HEK293 (cell line): ENCODE measurements around the gene CPD.

Experiments
- CTCF ChIA-PET: fragments of 350-600 bp; formaldehyde crosslinking; extraction: SDS; loops from one replicate; lab custom pipeline; 2021; ENCODE audit warnings: antibody characterized with exemption; lab: Yijun Ruan, JAX
- POLR2A ChIA-PET: fragments of 300-600 bp; formaldehyde crosslinking; extraction: SDS; loops from one replicate; lab custom pipeline; 2020; ENCODE audit warnings: antibody characterized with exemption, inconsistent platforms; lab: Yijun Ruan, JAX
- H3K27ac ChIP-seq: fragments of 200-500 bp; sonication (Bioruptor generic); 2 replicates; pipeline ENCODE4 v1.5.1; 2014; ENCODE audit warnings: low read depth, low read length, control low read depth, inconsistent platforms; ENCODE audit errors: extremely low read depth
- H3K36me3 ChIP-seq, 2 experiments: fragments of 200-500 bp in 1 of 2; sonication (Bioruptor generic) in 1 of 2; 1 replicate in 1 of 2; 2 replicates in 1 of 2; pipeline ENCODE4 v1.5.1; 2014 to 2017; ENCODE audit warnings: inconsistent platforms in 2 of 2, low read length in 2 of 2; ENCODE audit not compliant: control insufficient read depth in 2 of 2, insufficient read depth in 1 of 2
- H3K4me1 ChIP-seq: fragments of 200-500 bp; sonication (Bioruptor generic); 2 replicates; pipeline ENCODE4 v1.5.1; 2014; ENCODE audit warnings: mild to moderate bottlenecking, low read length, inconsistent platforms; ENCODE audit not compliant: control insufficient read depth, insufficient read depth
- H3K4me3 ChIP-seq: 2 replicates; pipeline ENCODE4 v1.5.1; 2011; ENCODE audit warnings: low read depth, mild to moderate bottlenecking, control low read depth, low read length, moderate library complexity
- H3K9me3 ChIP-seq: fragments of 200-500 bp; sonication (Bioruptor generic); 2 replicates; pipeline ENCODE4 v1.5.1; 2014; ENCODE audit warnings: low read depth, low read length, inconsistent platforms; ENCODE audit not compliant: control insufficient read depth, insufficient read depth
- BCL11B ChIP-seq: fragments of 450-650 bp; formaldehyde crosslinking; IDR thresholded peaks from 2 replicates; pipeline ENCODE4 v1.5.1; 2016; ENCODE audit warnings: low read depth, missing biosample characterization, missing genetic modification characterization
- FEZF1 ChIP-seq: fragments of 450-650 bp; formaldehyde crosslinking; IDR thresholded peaks from 2 replicates; pipeline ENCODE4 v1.5.1; 2016; ENCODE audit warnings: missing biosample characterization, missing genetic modification characterization
- KLF17 ChIP-seq: fragments of 450-650 bp; formaldehyde crosslinking; IDR thresholded peaks from 2 replicates; pipeline ENCODE4 v1.5.1; 2016; ENCODE audit warnings: missing biosample characterization, missing genetic modification characterization
- SCRT1 ChIP-seq: fragments of 450-650 bp; formaldehyde crosslinking; IDR thresholded peaks from 2 replicates; pipeline ENCODE4 v1.5.1; 2016; ENCODE audit warnings: missing biosample characterization, missing genetic modification characterization, borderline replicate concordance
- SETDB1 ChIP-seq: IDR thresholded peaks from one replicate; pipeline ENCODE4 v1.6.1; 2017; ENCODE audit warnings: mild to moderate bottlenecking, low read length, moderate library complexity, mixed read lengths; ENCODE audit not compliant: insufficient read length
- ZBTB48 ChIP-seq: fragments of 450-650 bp; formaldehyde crosslinking; IDR thresholded peaks from 2 replicates; pipeline ENCODE4 v1.5.1; 2016; ENCODE audit warnings: missing biosample characterization, missing genetic modification characterization
- ZNF114 ChIP-seq: fragments of 450-650 bp; formaldehyde crosslinking; IDR thresholded peaks from 2 replicates; pipeline ENCODE4 v1.5.0; 2017; ENCODE audit warnings: missing biosample characterization, missing genetic modification characterization
- ZNF18 ChIP-seq: fragments of 450-650 bp; formaldehyde crosslinking; IDR thresholded peaks from 2 replicates; pipeline ENCODE4 v1.5.1; 2016; ENCODE audit warnings: missing biosample characterization, missing genetic modification characterization
- ZNF184 ChIP-seq: fragments of 450-650 bp; IDR thresholded peaks from 2 replicates; pipeline ENCODE4 v1.5.1; 2018; ENCODE audit warnings: missing biosample characterization, mild to moderate bottlenecking, missing genetic modification characterization
- ZNF239 ChIP-seq: fragments of 450-650 bp; formaldehyde crosslinking; IDR thresholded peaks from 2 replicates; pipeline ENCODE4 v1.5.1; 2016; ENCODE audit warnings: missing biosample characterization, missing genetic modification characterization
- ZNF248 ChIP-seq: fragments of 450-650 bp; formaldehyde crosslinking; IDR thresholded peaks from 2 replicates; pipeline ENCODE4 v1.5.1; 2017; ENCODE audit warnings: missing biosample characterization, missing genetic modification characterization
- ZNF26 ChIP-seq: fragments of 450-650 bp; formaldehyde crosslinking; IDR thresholded peaks from 2 replicates; pipeline ENCODE4 v1.5.1; 2016; ENCODE audit warnings: missing biosample characterization, missing genetic modification characterization
- ZNF394 ChIP-seq: fragments of 450-650 bp; formaldehyde crosslinking; IDR thresholded peaks from 2 replicates; pipeline ENCODE4 v1.5.1; 2016; ENCODE audit warnings: missing biosample characterization, missing genetic modification characterization, mild to moderate bottlenecking, moderate library complexity, borderline replicate concordance
- ZNF404 ChIP-seq: fragments of 450-650 bp; formaldehyde crosslinking; IDR thresholded peaks from 2 replicates; pipeline ENCODE4 v1.5.1; 2017; ENCODE audit warnings: missing biosample characterization, missing genetic modification characterization
- ZNF423 ChIP-seq: fragments of 450-650 bp; formaldehyde crosslinking; IDR thresholded peaks from 2 replicates; pipeline ENCODE4 v1.5.1; 2016; ENCODE audit warnings: missing biosample characterization, missing genetic modification characterization
- ZNF426 ChIP-seq: fragments of 450-650 bp; formaldehyde crosslinking; IDR thresholded peaks from 2 replicates; pipeline ENCODE4 v1.5.1; 2017; ENCODE audit warnings: missing biosample characterization, missing genetic modification characterization, mild to moderate bottlenecking, inconsistent platforms, moderate library complexity
- ZNF449 ChIP-seq: fragments of 450-650 bp; formaldehyde crosslinking; IDR thresholded peaks from 2 replicates; pipeline ENCODE4 v1.5.1; 2017; ENCODE audit warnings: missing biosample characterization, mild to moderate bottlenecking, missing genetic modification characterization, moderate library complexity
- ZNF513 ChIP-seq: fragments of 450-650 bp; IDR thresholded peaks from 2 replicates; pipeline ENCODE4 v1.5.1; 2018; ENCODE audit warnings: missing biosample characterization, missing genetic modification characterization
- ZNF600 ChIP-seq: fragments of 450-650 bp; formaldehyde crosslinking; IDR thresholded peaks from 2 replicates; pipeline ENCODE4 v1.5.1; 2016; ENCODE audit warnings: missing biosample characterization, missing genetic modification characterization
- ZNF621 ChIP-seq: fragments of 450-650 bp; formaldehyde crosslinking; IDR thresholded peaks from 2 replicates; pipeline ENCODE4 v1.5.1; 2017; ENCODE audit warnings: missing biosample characterization, missing genetic modification characterization
- ZNF660 ChIP-seq: fragments of 450-650 bp; IDR thresholded peaks from 2 replicates; pipeline ENCODE4 v1.5.1; 2018; ENCODE audit warnings: missing biosample characterization, mild to moderate bottlenecking, missing genetic modification characterization
- ZNF664 ChIP-seq: fragments of 450-650 bp; formaldehyde crosslinking; IDR thresholded peaks from 2 replicates; pipeline ENCODE4 v1.5.1; 2016; ENCODE audit warnings: missing biosample characterization, missing genetic modification characterization
- ZNF704 ChIP-seq: fragments of 450-650 bp; formaldehyde crosslinking; IDR thresholded peaks from 2 replicates; pipeline ENCODE4 v1.5.1; 2016; ENCODE audit warnings: missing biosample characterization, missing genetic modification characterization
- ZNF791 ChIP-seq: fragments of 450-650 bp; formaldehyde crosslinking; IDR thresholded peaks from 2 replicates; pipeline ENCODE4 v1.5.1; 2016; ENCODE audit warnings: missing biosample characterization, missing genetic modification characterization

The CPD gene

GRCh38 chr17:30351735-30352134 is 27.0 kb upstream of the CPD start:
- Histone ChIP-seq H3K27ac (no peak overlapping the region), H3K4me1 (no peaks in the 10 kb centered on the region), H3K4me3 (no peak overlapping the region), H3K36me3 (no peaks in the 10 kb centered on the region), H3K9me3 (no peaks in the 10 kb centered on the region)
- ChIA-PET POLR2A (no interaction called here), CTCF (no interaction called here)
- TF ChIP-seq ZBTB48 (tag by site-specific recombination) (no peak), ZNF184 (peak; percentile 90), ZNF423 (tag by site-specific recombination) (no peak), ZNF513 (tag by site-specific recombination) (no peak), SETDB1 (peak; percentile 21), ZNF660 (tag by site-specific recombination) (no peak), ZNF664 (tag by site-specific recombination) (peak; percentile 95), ZNF426 (tag by site-specific recombination) (no peak), ZNF600 (tag by site-specific recombination) (no peak), FEZF1 (tag by site-specific recombination) (no peak), ZNF18 (tag by site-specific recombination) (no peak), ZNF114 (tag by site-specific recombination) (no peak), SCRT1 (no peak), ZNF26 (tag by site-specific recombination) (no peak), KLF17 (tag by site-specific recombination) (no peak), ZNF791 (tag by site-specific recombination) (no peak), ZNF404 (tag by site-specific recombination) (no peak), ZNF239 (tag by site-specific recombination) (no peak), ZNF394 (tag by site-specific recombination) (no peak)

- ChIA-PET CTCF (no interaction called here), POLR2A (interaction anchor here (0.7 kb wide), 1 partner anchor 9 kb away, joined by 3 read pairs; no protein-coding TSS in a partner anchor)
- H3K4me3 ChIP-seq, result no peak overlapping the region
- no peaks in the 10 kb centered on the region for H3K4me1 ChIP-seq
- H3K36me3 ChIP-seq, result no peaks in the 10 kb centered on the region
- no peak overlapping the region for H3K27ac ChIP-seq
- no peaks in the 10 kb centered on the region for H3K9me3 ChIP-seq
- TF ChIP-seq ZNF621 (tag by site-specific recombination) (no peak), ZNF449 (tag by site-specific recombination) (no peak), ZNF704 (no peak), ZNF248 (no peak), BCL11B (no peak)
Observed at GRCh38 chr17:30352240-30352814, 26.4 kb upstream of the CPD start.
